PC-3 (cell line): ENCODE measurements around the gene ZNF785. TPM values are rescaled to one million over a fixed set of nuclear protein-coding genes. Genes with fewer than 3 reads are reported as not detected.

Experiments
- ATAC-seq: fragments of 200-7000 bp; cut with Tn5 transposase; 2 replicates; pipeline ENCODE4 v1.9.1; 2020; ENCODE audit warnings: mild to moderate bottlenecking, moderate library complexity
- BruUV-seq: library from RNA; stranded (reverse); fragments of 400-500 nt; replicated peaks from 2 replicates; lab custom pipeline; 2021; lab: Mats Ljungman, UMichigan
- CTCF ChIA-PET: fragments of 300-600 bp; sonication (Branson Sonifier 250); formaldehyde crosslinking; loops from one replicate; lab custom pipeline; 2022; ENCODE audit warnings: antibody characterized with exemption; lab: Charles Lee
- POLR2A ChIA-PET: fragments of 300-600 bp; sonication (Branson Sonifier 250); formaldehyde crosslinking; loops from one replicate; lab custom pipeline; 2022; ENCODE audit warnings: antibody characterized with exemption; ENCODE audit not compliant: unreplicated experiment; lab: Charles Lee
- DNase-seq: peaks from one replicate; pipeline ENCODE4 v3.0.0-alpha.2; 2015
- H2AFZ ChIP-seq: fragments of 300-600 bp; sonication (generic); 2 replicates; pipeline ENCODE4 v1.6.0; 2016; ENCODE audit warnings: antibody characterized with exemption, low read length
- H3F3A ChIP-seq: fragments of 300-600 bp; sonication (generic); one replicate; pipeline ENCODE4 v1.6.0; 2017; ENCODE audit warnings: antibody characterized with exemption, low read length, control low read depth, mild to moderate bottlenecking; ENCODE audit not compliant: unreplicated experiment
- H3K27ac ChIP-seq: fragments of 300-600 bp; sonication (generic); 2 replicates; pipeline ENCODE4 v1.5.1; 2016; ENCODE audit warnings: mild to moderate bottlenecking, low read length
- H3K27me3 ChIP-seq: fragments of 300-600 bp; sonication (generic); 2 replicates; pipeline ENCODE4 v1.6.1; 2016; ENCODE audit warnings: low read length, mixed read lengths
- H3K36me3 ChIP-seq: fragments of 300-600 bp; sonication (generic); 2 replicates; pipeline ENCODE4 v1.6.1; 2016; ENCODE audit warnings: low read depth, mixed run types, low read length, mixed read lengths
- H3K4me1 ChIP-seq: fragments of 300-600 bp; sonication (generic); 2 replicates; pipeline ENCODE4 v1.5.1; 2016; ENCODE audit warnings: low read length; ENCODE audit not compliant: insufficient read depth
- H3K4me2 ChIP-seq: fragments of 300-600 bp; sonication (generic); 2 replicates; pipeline ENCODE4 v1.6.0; 2016; ENCODE audit warnings: low read length
- H3K4me3 ChIP-seq: fragments of 300-600 bp; sonication (generic); 2 replicates; pipeline ENCODE4 v1.5.1; 2016; ENCODE audit warnings: mild to moderate bottlenecking, low read length, mixed read lengths
- H3K79me2 ChIP-seq: fragments of 300-600 bp; sonication (generic); 2 replicates; pipeline ENCODE4 v1.6.1; 2017; ENCODE audit warnings: low read length, mixed read lengths
- H3K9ac ChIP-seq: fragments of 300-600 bp; sonication (generic); 2 replicates; pipeline ENCODE4 v1.6.0; 2016; ENCODE audit warnings: mild to moderate bottlenecking, low read length
- H3K9me2 ChIP-seq: fragments of 300-600 bp; sonication (generic); replicated peaks from 2 replicates; pipeline ENCODE4 v1.6.1; 2016; ENCODE audit warnings: mixed run types, low read length, mixed read lengths
- H3K9me3 ChIP-seq: fragments of 300-600 bp; sonication (generic); 2 replicates; pipeline ENCODE4 v1.6.1; 2016; ENCODE audit warnings: low read length, mixed read lengths
- H4K20me1 ChIP-seq: fragments of 300-600 bp; sonication (generic); 2 replicates; pipeline ENCODE4 v1.6.1; 2016; ENCODE audit warnings: low read length, mixed read lengths
- CTCF ChIP-seq: fragments of 300-600 bp; sonication (generic); conservative IDR thresholded peaks from 2 replicates; pipeline ENCODE4 v1.5.1; 2017; ENCODE audit warnings: antibody characterized with exemption, low read depth, mild to moderate bottlenecking, low read length
- EZH2 ChIP-seq: fragments of 300-600 bp; sonication (generic); IDR thresholded peaks from one replicate; pipeline ENCODE4 v1.6.1; 2017; ENCODE audit warnings: antibody characterized with exemption, mild to moderate bottlenecking, low read length; ENCODE audit not compliant: unreplicated experiment
- EZH2phosphoT487 ChIP-seq: fragments of 300-600 bp; sonication (generic); IDR thresholded peaks from 2 replicates; pipeline ENCODE4 v1.6.1; 2018; ENCODE audit warnings: mild to moderate bottlenecking, antibody characterized with exemption, low read length, borderline replicate concordance
- intact Hi-C: fragments of 100-400 bp; cut with micrococcal nuclease; formaldehyde crosslinking; loops from 2 replicates; pipeline ENCODE4 v1.9.0; 2023
- total RNA-seq: library from RNA; depleted of rRNA; stranded (reverse); fragments of >200 nt; gene quantifications from 2 replicates; pipeline ENCODE4 v1.2.3, GENCODE V29; 2014

ZNF785 gene
- total RNA-seq, 1 experiment from 2014 or later, result 4.9 TPM

DNA sequence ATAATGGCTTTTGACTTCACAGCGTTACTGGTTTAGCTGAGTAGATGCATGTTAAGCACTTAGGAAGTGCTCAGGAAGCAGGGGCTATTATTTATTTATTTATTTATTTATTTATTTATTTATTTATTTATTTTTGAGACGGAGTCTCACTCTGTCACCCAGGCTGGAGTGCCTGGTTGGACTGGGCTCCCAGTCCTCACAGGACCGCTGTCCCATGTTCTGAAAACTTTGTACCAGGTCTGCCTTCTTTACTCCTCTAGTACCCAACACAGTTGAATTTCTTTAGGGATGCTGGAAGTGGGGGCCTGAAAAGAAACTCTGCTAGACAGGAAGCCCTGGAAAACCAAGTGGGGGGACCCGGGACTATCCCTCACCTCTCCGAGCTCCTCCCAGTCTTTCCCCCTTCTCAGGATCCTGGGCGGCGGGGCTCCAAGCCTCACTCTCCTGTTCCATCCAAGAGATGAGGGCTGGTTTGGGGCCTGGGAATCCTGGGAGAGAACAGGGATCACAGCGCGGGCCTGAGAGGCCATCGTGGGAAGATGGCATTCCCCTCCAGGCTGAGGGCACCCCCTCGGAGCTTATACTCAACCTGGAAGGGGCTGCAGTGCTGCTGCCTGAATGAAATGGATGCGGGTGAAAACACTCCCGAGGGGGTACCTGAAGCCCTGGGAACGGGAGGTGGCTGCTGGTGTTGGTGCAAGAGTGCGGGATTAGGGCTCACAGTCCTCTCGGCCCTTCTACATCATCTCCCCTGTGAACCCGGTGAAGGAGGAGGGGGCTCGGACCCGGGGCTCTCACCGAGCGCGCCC, 14.7 kb downstream of the ZNF785 start:
- Histone ChIP-seq H3K36me3 (no peaks in the 10 kb centered on the region), H4K20me1 (no peaks in the 10 kb centered on the region), H3F3A (no peaks in the 10 kb centered on the region), H3K4me3 (peak overlapping the region; percentile 94), H3K4me1 (peaks cover 34% of the 10 kb centered on the region), H3K9ac (peak overlapping the region; percentile 92), H3K27me3 (no peaks in the 10 kb centered on the region), H3K4me2 (peak overlapping the region; percentile 100), H3K9me3 (no peaks in the 10 kb centered on the region), H3K9me2 (no peaks in the 10 kb centered on the region), H3K27ac (peak overlapping the region; percentile 89), H3K79me2 (peaks cover 7% of the 10 kb centered on the region; the same call in 1 of the 2 replicates), H2AFZ (peak overlapping the region; percentile 98)
- BruUV-seq, result TSS peak; percentile 31
- ATAC-seq, result 0 out of 2 replicates have a peak, but pooled peaks have one; percentile 1
- intact Hi-C loops, result loop anchor here (10.0 kb wide), 1 partner anchor 64 kb away; no protein-coding TSS in a partner anchor
- TF ChIP-seq CTCF (no peak), EZH2phosphoT487 (no peak), EZH2 (no peak)
- ChIA-PET POLR2A (no interaction called here), CTCF (no interaction called here)
- no peak for DNase-seq

DNA sequence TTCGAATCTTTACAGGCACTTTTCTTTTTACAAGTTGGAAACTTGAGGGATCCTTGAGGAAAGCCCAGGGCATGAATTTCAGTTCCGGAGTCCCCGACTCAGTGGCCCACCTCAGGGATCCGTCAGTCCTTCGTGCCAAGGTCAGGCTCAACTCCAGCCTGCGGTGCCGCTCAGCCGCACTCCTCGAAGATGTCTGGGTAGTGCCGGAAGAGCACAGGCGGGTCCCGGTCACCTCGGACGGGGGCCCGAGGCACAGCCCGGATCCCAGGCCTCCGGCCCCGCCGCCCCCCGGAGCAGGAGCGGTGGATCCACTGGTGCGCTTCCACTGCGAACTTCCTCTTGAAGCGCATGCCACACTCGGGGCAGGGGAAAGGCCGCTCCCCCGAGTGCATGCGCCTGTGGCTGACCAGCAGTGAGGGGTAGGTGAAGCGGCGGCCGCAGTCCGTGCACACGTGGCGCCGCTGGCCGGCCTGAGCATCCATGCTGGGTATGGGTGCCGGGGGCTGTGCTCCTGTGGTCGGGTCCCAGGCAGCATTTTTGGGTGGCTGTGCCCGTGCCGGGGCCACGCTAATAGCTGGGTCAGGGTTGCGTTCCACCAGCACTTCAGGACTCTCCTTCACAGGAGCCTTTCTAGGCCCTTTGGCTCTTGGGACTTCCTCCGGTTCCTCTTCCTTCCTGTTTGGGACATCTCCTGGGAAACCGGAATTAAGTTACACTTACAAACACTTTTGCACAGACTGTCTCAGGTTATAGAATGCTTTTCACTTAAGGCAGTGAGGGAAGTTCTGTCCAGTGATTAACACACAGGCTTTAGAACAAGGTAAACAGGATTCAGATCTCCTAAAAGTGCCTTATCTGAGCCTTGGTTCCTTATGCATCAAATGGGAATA, 15.5 kb downstream of the ZNF785 start:
- peaks cover 7% of the 10 kb centered on the region; the same call in 1 of the 2 replicates for H3K79me2 ChIP-seq
- no peak overlapping the region for H3K4me2 ChIP-seq
- intact Hi-C loops, result loop anchor here (10.0 kb wide), 1 partner anchor 65 kb away; no protein-coding TSS in a partner anchor
- H3K9ac ChIP-seq, result no peak overlapping the region
- no peaks in the 10 kb centered on the region for H3K9me2 ChIP-seq
- H2AFZ ChIP-seq, result no peak overlapping the region
- peaks cover 34% of the 10 kb centered on the region for H3K4me1 ChIP-seq
- H4K20me1 ChIP-seq, result no peaks in the 10 kb centered on the region
- H3K27me3 ChIP-seq, result no peaks in the 10 kb centered on the region
- no peak overlapping the region for H3K27ac ChIP-seq
- ATAC-seq (no peak), DNase-seq (no peak)
- no TSS peak for BruUV-seq
- H3K36me3 ChIP-seq, result no peaks in the 10 kb centered on the region
- no peak for TF ChIP-seq CTCF
- no peak for TF ChIP-seq EZH2phosphoT487
- TF ChIP-seq EZH2, result no peak
- ChIA-PET CTCF (no interaction called here), POLR2A (no interaction called here)
- H3K9me3 ChIP-seq, result no peaks in the 10 kb centered on the region
- no peaks in the 10 kb centered on the region for H3F3A ChIP-seq
- H3K4me3 ChIP-seq, result no peak overlapping the region
